Naive thymus-derived CD4-positive, alpha-beta T cell (primary cell): ENCODE data around the gene TGFB2. TPM values are rescaled to one million over a fixed set of nuclear protein-coding genes. Genes with fewer than 3 reads are reported as not detected.

Experiments used
- ATAC-seq: fragments of 150-1000 bp; cut with Tn5 transposase; 2 replicates; pipeline ENCODE4 v1.10.0; 2021; ENCODE audit warnings: mild to moderate bottlenecking, moderate library complexity
- CTCF ChIA-PET: fragments of 350-600 bp; sonication (Branson Sonifier 250); formaldehyde crosslinking; loops from one replicate; lab custom pipeline; 2021; ENCODE audit warnings: antibody characterized with exemption; lab: Charles Lee
- POLR2A ChIA-PET: fragments of 350-600 bp; sonication (Branson Sonifier 250); formaldehyde crosslinking; loops from one replicate; lab custom pipeline; 2021; ENCODE audit warnings: antibody characterized with exemption, inconsistent platforms; lab: Charles Lee
- DNase-seq, 9 donors: peaks; one replicate each; pipeline versions ENCODE4 v3.0.0 to v3.0.0-alpha.2; 2020 to 2022; ENCODE audit warnings: mixed read lengths in 1 of 9
- H3K27ac ChIP-seq: one replicate; pipeline ENCODE4 v1.7.0; 2013; ENCODE audit warnings: mild to moderate bottlenecking, low read depth, low read length, moderate library complexity
- H3K27me3 ChIP-seq, 2 donors: one replicate each; pipeline ENCODE4 v1.7.0; 2013; ENCODE audit warnings: low read length in 2 of 2, mild to moderate bottlenecking in 2 of 2, moderate library complexity in 2 of 2; ENCODE audit not compliant: control insufficient read depth in 2 of 2, insufficient read depth in 2 of 2
- H3K36me3 ChIP-seq, 3 experiments: 1 replicate in 2 of 3; 2 replicates in 1 of 3; pipeline ENCODE4 v1.7.0; 2013; ENCODE audit warnings: low read length in 3 of 3, mild to moderate bottlenecking in 3 of 3, moderate library complexity in 1 of 3; ENCODE audit not compliant: insufficient read depth in 3 of 3, control insufficient read depth in 2 of 3
- H3K4me1 ChIP-seq, 2 donors: one replicate each; pipeline ENCODE4 v1.7.0; 2013; ENCODE audit warnings: low read length in 2 of 2, mild to moderate bottlenecking in 2 of 2, moderate library complexity in 1 of 2; ENCODE audit not compliant: control insufficient read depth in 2 of 2, insufficient read depth in 2 of 2
- H3K4me3 ChIP-seq: 2 replicates; pipeline ENCODE4 v1.7.0; 2013; ENCODE audit warnings: mild to moderate bottlenecking, low read length
- H3K9me3 ChIP-seq, 3 experiments: 1 replicate in 2 of 3; 2 replicates in 1 of 3; pipeline ENCODE4 v1.7.0; 2013; ENCODE audit warnings: low read length in 3 of 3; ENCODE audit not compliant: control insufficient read depth in 2 of 3
- H3K27ac Mint-ChIP-seq, 9 donors: one replicate each; pipeline ENCODE4 v1.8.0; 2020 to 2022; ENCODE audit warnings: mixed read lengths in 9 of 9, mild to moderate bottlenecking in 8 of 9, moderate library complexity in 5 of 9, inconsistent platforms in 2 of 9
- H3K27me3 Mint-ChIP-seq, 5 donors: one replicate each; pipeline ENCODE4 v1.8.0; 2021 to 2022; ENCODE audit warnings: mixed read lengths in 5 of 5, mild to moderate bottlenecking in 1 of 5
- H3K36me3 Mint-ChIP-seq, 5 donors: one replicate each; pipeline ENCODE4 v1.8.0; 2020 to 2022; ENCODE audit warnings: mixed read lengths in 5 of 5, mild to moderate bottlenecking in 3 of 5, inconsistent platforms in 1 of 5
- H3K4me1 Mint-ChIP-seq, 7 donors: one replicate each; pipeline ENCODE4 v1.8.0; 2020 to 2022; ENCODE audit warnings: mixed read lengths in 7 of 7, mild to moderate bottlenecking in 3 of 7, inconsistent platforms in 1 of 7
- H3K4me3 Mint-ChIP-seq, 10 donors: one replicate each; pipeline ENCODE4 v1.8.0; 2020 to 2022; ENCODE audit warnings: mild to moderate bottlenecking in 10 of 10, mixed read lengths in 10 of 10, moderate library complexity in 6 of 10, inconsistent platforms in 2 of 10
- H3K9me3 Mint-ChIP-seq, 11 donors: one replicate each; pipeline ENCODE4 v1.8.0; 2020 to 2022; ENCODE audit warnings: mixed read lengths in 11 of 11, mild to moderate bottlenecking in 4 of 11, inconsistent platforms in 1 of 11, moderate library complexity in 1 of 11
- intact Hi-C, 2 donors: fragments of 100-400 bp; cut with micrococcal nuclease; formaldehyde crosslinking; loops; one replicate each; pipeline ENCODE4 v1.15.1; 2023
- polyA plus RNA-seq, 2 donors: library from polyadenylated mRNA; unstranded; fragments of 300-500 nt; fragmentation: Illumina TruSeq; gene quantifications; one replicate each; pipeline ENCODE4 v1.2.3, GENCODE V29; 2021
- total RNA-seq, 6 experiments: library from RNA in 5 of 6; stranded (reverse) in 5 of 6; gene quantifications; 1 replicate in 5 of 6; 2 replicates in 1 of 6; pipeline ENCODE4 v1.2.3 and lab custom pipeline; 2021 to 2026

The TGFB2 gene
- total and polyA plus RNA-seq, 7 experiments from 2014 or later: not detected

DNA sequence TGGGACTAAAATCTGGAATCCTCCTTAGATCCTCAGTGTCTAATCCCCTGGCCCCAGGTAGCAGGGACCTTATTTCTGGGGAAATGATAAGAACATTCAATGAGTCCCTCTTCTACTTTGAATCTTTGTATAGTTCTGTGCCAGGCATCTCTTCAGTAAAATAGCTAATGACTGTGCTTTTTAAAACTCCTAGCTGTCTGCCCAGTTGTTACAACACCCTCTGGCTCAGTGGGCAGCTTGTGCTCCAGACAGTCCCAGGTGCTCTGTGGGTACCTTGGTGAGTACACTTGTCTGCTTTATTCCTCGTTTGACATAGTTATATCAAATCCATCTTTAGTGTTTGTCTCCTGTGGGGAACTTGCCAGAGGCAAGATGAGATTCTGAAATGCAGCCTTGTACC lies 18.0 kb downstream of the TGFB2 start:
- Mint-ChIP-seq H3K4me1 (no peaks in the 10 kb centered on the region), H3K27me3 (no peaks in the 10 kb centered on the region), H3K27ac (peak overlapping the region in 1 of 9 donors; percentile 34), H3K9me3 (no peaks in the 10 kb centered on the region), H3K4me3 (no peak overlapping the region), H3K36me3 (no peaks in the 10 kb centered on the region)
- no peak overlapping the region for H3K27ac ChIP-seq
- CTCF ChIA-PET: no interaction called here
- intact Hi-C loops: no loop called here
- H3K27me3 ChIP-seq: no peaks in the 10 kb centered on the region
- no peaks in the 10 kb centered on the region for H3K4me1 ChIP-seq
- DNase-seq (no peak), ATAC-seq (no peak)
- H3K4me3 ChIP-seq: no peak overlapping the region
- H3K36me3 ChIP-seq: no peaks in the 10 kb centered on the region
- POLR2A ChIA-PET: no interaction called here
- no peaks in the 10 kb centered on the region for H3K9me3 ChIP-seq

DNA sequence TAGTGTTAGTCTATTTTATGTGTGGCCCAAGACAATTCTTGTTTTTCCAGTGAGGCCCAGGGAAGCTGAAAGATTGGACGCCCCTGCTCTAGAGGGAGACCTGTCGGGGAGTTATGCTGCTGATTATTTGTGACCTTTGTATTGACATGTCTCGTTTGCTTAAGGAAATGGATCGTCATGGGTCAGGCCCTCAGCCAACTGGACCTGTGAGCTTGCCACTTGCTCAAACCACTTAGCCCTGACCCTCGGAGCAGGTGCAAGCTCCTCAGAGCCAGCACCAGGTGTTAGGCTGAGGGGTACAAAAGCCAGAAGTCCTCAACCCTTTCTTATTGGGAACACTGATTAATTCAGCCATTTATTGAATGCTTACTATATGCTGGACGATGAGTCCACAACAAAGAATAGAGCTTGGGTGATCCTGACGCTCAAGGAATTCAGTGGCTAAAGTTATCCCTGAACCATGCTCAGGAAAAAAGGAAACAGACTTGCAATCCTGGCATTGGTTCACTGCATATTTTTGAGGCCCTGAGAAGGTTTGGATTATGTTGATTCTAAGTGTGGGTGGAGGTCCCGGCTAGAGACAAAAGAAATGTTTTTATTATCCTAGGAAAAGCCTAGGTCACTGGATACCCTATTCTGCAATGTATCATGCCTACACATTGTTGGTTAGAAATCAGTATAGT lies 19.0 kb downstream of the TGFB2 start:
- POLR2A ChIA-PET: no interaction called here
- no peaks in the 10 kb centered on the region for H3K27me3 ChIP-seq
- Mint-ChIP-seq H3K27ac (no peak overlapping the region), H3K9me3 (no peaks in the 10 kb centered on the region), H3K36me3 (no peaks in the 10 kb centered on the region), H3K4me3 (no peak overlapping the region), H3K27me3 (peaks cover 0 to 4% (median 0%) of the 10 kb centered on the region in 5 donors), H3K4me1 (no peaks in the 10 kb centered on the region)
- no peaks in the 10 kb centered on the region for H3K4me1 ChIP-seq
- no peak for ATAC-seq
- no peak for DNase-seq
- H3K27ac ChIP-seq: no peak overlapping the region
- intact Hi-C loops: no loop called here
- no peaks in the 10 kb centered on the region for H3K9me3 ChIP-seq
- no peak overlapping the region for H3K4me3 ChIP-seq
- no peaks in the 10 kb centered on the region for H3K36me3 ChIP-seq
- CTCF ChIA-PET: no interaction called here

DNA sequence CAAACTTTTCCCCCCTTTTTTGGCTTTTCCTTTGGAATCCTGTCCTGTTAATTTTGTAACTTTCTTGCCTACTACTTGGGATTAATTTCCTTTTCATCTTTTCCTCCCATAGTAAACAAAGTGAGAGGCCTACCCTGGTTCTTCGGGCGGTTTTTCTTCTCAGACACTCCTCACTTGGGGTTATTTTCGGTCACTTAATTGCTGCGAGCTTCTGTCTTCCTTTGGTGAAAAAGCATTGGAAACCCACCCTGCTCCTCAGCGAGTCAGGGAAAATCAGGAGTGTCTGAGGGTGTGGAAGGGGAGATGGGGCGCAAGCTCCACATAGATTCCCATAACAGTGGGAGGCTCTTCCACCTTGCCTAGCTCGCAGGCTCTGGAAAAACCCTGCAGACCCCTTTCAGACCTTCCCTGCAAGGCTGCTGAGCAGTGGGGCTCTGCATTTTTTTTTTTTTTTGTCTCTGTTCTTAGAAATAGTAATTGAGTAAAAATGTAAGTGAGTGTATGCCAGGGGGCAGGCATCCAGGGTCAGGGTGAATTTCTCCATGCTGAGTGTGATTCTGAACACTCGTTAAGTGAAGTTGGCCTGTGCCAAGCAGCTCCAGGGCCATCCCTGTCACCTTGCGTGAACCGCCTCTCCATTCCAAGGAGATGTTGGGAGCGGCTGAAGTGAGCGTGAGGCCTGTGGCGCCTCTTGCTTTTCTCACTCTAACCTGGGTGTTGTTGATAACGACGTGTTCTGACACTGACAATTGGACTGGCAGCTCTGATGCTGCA lies 20.3 kb downstream of the TGFB2 start:
- Histone ChIP-seq H3K4me3 (no peak overlapping the region), H3K9me3 (no peaks in the 10 kb centered on the region), H3K27me3 (no peaks in the 10 kb centered on the region), H3K4me1 (no peaks in the 10 kb centered on the region), H3K27ac (no peak overlapping the region), H3K36me3 (no peaks in the 10 kb centered on the region)
- H3K27me3 Mint-ChIP-seq: peaks cover 0 to 4% (median 0%) of the 10 kb centered on the region in 5 donors
- no peak for ATAC-seq
- no peak for DNase-seq
- intact Hi-C loops: no loop called here
- no peaks in the 10 kb centered on the region for H3K36me3 Mint-ChIP-seq
- no peaks in the 10 kb centered on the region for H3K4me1 Mint-ChIP-seq
- POLR2A ChIA-PET: no interaction called here
- no peak overlapping the region for H3K27ac Mint-ChIP-seq
- CTCF ChIA-PET: no interaction called here
- no peak overlapping the region for H3K4me3 Mint-ChIP-seq
- H3K9me3 Mint-ChIP-seq: no peaks in the 10 kb centered on the region

DNA sequence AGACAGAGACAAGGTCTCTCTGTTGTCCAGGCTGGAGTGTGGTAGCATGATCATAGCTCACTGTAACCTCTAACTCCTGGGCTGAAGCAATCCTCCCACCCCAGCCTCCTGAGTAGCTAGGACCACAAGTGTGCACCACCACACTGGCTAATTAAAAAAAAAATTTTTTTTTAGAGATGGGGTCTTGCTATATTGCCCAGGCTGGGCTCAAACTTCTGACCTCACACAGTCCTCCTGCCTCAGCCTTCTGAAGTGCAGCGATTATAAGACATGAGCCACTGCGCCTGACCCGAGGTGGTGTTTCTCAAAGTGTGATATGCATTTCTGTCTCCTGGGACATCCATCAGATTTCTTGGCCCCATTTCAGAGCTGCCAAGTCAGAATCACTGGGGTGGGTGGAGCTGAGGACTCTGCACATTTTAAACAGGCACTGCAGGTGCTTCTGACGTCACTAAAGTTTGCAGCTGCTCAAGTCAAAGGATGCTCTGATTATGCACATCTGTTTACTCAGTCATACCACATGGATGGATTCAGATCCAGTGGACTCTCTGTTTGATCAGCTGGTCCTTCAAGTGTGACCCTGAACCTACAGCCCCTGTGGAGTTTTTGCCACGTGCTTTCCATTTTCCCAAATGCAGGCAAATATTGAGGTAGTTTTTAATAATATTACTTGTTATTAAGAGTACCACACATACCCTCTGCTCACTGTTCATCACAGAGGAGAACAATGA lies 21.4 kb downstream of the TGFB2 start:
- CTCF ChIA-PET: no interaction called here
- H3K27ac Mint-ChIP-seq: no peak overlapping the region
- no peaks in the 10 kb centered on the region for H3K9me3 Mint-ChIP-seq
- POLR2A ChIA-PET: no interaction called here
- intact Hi-C loops: no loop called here
- DNase-seq (no peak), ATAC-seq (no peak)
- no peaks in the 10 kb centered on the region for H3K36me3 Mint-ChIP-seq
- H3K4me3 Mint-ChIP-seq: no peak overlapping the region
- no peaks in the 10 kb centered on the region for H3K36me3 ChIP-seq
- H3K27ac ChIP-seq: no peak overlapping the region
- H3K9me3 ChIP-seq: no peaks in the 10 kb centered on the region
- H3K27me3 Mint-ChIP-seq: peaks cover 0 to 4% (median 0%) of the 10 kb centered on the region in 5 donors
- H3K4me3 ChIP-seq: no peak overlapping the region
- H3K4me1 Mint-ChIP-seq: no peaks in the 10 kb centered on the region
- H3K27me3 ChIP-seq: no peaks in the 10 kb centered on the region
- H3K4me1 ChIP-seq: no peaks in the 10 kb centered on the region

GRCh38 chr1:218367118-218367517 lies 22.0 kb downstream of the TGFB2 start:
- Mint-ChIP-seq H3K27ac (no peak overlapping the region), H3K9me3 (no peaks in the 10 kb centered on the region), H3K36me3 (no peaks in the 10 kb centered on the region), H3K4me1 (no peaks in the 10 kb centered on the region), H3K27me3 (peaks cover 0 to 4% (median 0%) of the 10 kb centered on the region in 5 donors), H3K4me3 (no peak overlapping the region)
- Histone ChIP-seq H3K9me3 (no peaks in the 10 kb centered on the region), H3K27me3 (no peaks in the 10 kb centered on the region), H3K4me3 (no peak overlapping the region), H3K4me1 (no peaks in the 10 kb centered on the region), H3K36me3 (no peaks in the 10 kb centered on the region), H3K27ac (no peak overlapping the region)
- intact Hi-C loops: no loop called here
- no peak for ATAC-seq
- ChIA-PET POLR2A (no interaction called here), CTCF (no interaction called here)
- DNase-seq: no peak

- DNase-seq (no peak), ATAC-seq (no peak)
- Mint-ChIP-seq H3K36me3 (no peaks in the 10 kb centered on the region), H3K9me3 (no peaks in the 10 kb centered on the region), H3K4me3 (no peak overlapping the region), H3K27me3 (peaks cover 0 to 7% (median 4%) of the 10 kb centered on the region in 5 donors), H3K27ac (no peak overlapping the region), H3K4me1 (no peaks in the 10 kb centered on the region)
- Histone ChIP-seq H3K9me3 (no peaks in the 10 kb centered on the region), H3K36me3 (no peaks in the 10 kb centered on the region), H3K4me3 (no peak overlapping the region), H3K27me3 (no peaks in the 10 kb centered on the region), H3K27ac (no peak overlapping the region), H3K4me1 (no peaks in the 10 kb centered on the region)
- ChIA-PET CTCF (no interaction called here), POLR2A (no interaction called here)
- intact Hi-C loops: no loop called here
Observed at GRCh38 chr1:218368686-218369085, 23.6 kb downstream of the TGFB2 start.
